ENCODE measurements around the gene MYBPC3.

The MYBPC3 gene

GRCh38 chr11:47375020-47375419, 22.5 kb upstream of the MYBPC3 start:
- TF ChIP-seq POLR2AphosphoS5 (IDR thresholded peaks at IDR 0.05; ENCODE audit: low read depth, low read length) (no peak), FOXP2 (optimal IDR thresholded peaks at IDR 0.05; ENCODE audit: borderline replicate concordance, extremely low read depth, extremely low read length, insufficient read depth) (no peak), TAF1 (IDR thresholded peaks at IDR 0.05; ENCODE audit: borderline replicate concordance, insufficient read depth, low read length) (no peak), SIN3A (IDR thresholded peaks at IDR 0.05; ENCODE audit: borderline replicate concordance, insufficient read depth, low read length) (no peak), REST (IDR thresholded peaks at IDR 0.05; ENCODE audit: insufficient read depth in 1 of 2, low read depth in 2 of 2, low read length in 2 of 2) (no peak)

- TF ChIP-seq SIN3A (IDR thresholded peaks at IDR 0.05; ENCODE audit: borderline replicate concordance, insufficient read depth, low read length) (no peak), POLR2AphosphoS5 (IDR thresholded peaks at IDR 0.05; ENCODE audit: low read depth, low read length) (no peak), FOXP2 (optimal IDR thresholded peaks at IDR 0.05; ENCODE audit: borderline replicate concordance, extremely low read depth, extremely low read length, insufficient read depth) (no peak), TAF1 (IDR thresholded peaks at IDR 0.05; ENCODE audit: borderline replicate concordance, insufficient read depth, low read length) (no peak), REST (IDR thresholded peaks at IDR 0.05; ENCODE audit: insufficient read depth in 1 of 2, low read depth in 2 of 2, low read length in 2 of 2) (no peak)
These were observed 22.2 kb upstream of the MYBPC3 start for GRCh38 chr11:47374720-47375019.

DNA sequence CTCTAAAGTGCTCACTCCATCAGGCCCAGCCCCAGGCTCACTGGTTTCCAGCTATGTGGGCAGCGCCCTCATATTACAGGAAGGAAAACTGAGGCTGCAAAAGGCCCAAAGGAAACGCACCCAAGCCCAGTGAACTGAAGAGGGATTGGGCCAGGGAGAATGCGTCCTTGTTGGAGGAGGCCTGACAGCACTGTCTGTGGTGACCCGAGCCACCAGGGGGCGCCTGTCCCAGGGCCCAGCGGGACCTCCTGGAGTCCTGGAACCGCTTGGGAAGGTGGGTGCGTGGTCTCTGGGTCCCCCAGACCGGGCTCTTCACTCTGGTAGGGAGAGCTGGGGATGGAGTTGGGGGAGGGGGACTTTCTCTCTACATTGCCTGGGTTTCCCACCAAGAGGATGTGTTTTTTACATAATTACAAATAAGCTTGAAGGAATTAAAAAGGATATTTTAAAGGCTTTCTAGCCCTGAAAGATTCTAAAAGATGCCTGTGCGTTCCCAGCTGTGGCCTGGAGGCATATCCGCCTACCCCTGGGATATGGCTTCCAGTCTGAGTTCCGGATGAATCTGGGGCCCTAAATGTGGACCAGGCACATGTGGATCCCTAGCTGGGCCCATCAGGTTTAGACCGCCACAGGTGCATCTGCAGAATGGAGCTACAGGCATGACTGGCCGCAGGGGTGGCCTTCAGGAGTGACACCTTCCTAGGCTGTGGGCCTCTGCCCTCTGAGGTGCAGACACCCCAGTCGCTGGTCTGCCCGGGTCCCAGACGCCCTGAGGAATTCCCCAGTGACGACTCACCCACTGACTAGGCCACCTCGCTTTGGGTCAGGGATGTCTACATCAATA, 21.6 kb upstream of the MYBPC3 start:
- no peak for TF ChIP-seq SIN3A (IDR thresholded peaks at IDR 0.05; ENCODE audit: borderline replicate concordance, insufficient read depth, low read length)
- no peak for TF ChIP-seq TAF1 (IDR thresholded peaks at IDR 0.05; ENCODE audit: borderline replicate concordance, insufficient read depth, low read length)
- TF ChIP-seq POLR2AphosphoS5 (IDR thresholded peaks at IDR 0.05; ENCODE audit: low read depth, low read length) = no peak
- TF ChIP-seq FOXP2 (optimal IDR thresholded peaks at IDR 0.05; ENCODE audit: borderline replicate concordance, extremely low read depth, extremely low read length, insufficient read depth) = no peak
- TF ChIP-seq REST (IDR thresholded peaks at IDR 0.05; ENCODE audit: insufficient read depth in 1 of 2, low read depth in 2 of 2, low read length in 2 of 2) = no peak

DNA sequence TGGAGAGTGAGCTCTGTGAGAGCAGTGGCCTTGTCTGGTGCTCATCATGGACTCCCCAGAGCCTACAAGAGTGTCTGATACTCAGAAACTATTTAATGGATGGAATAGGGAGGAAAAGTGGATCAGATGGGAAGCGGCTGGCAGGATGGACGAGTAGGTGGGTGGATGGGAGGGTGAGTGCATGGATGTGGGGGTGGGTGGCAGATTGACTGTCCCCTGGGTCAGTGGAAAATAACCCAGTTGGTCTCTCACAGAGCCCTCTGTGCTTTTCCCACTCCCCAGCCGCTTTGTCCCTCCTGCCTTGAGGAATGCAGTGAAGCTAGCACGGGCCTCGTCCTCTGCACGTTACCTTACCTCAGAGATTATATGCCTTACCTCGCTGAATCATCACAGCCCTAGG, 19.9 kb upstream of the MYBPC3 start:
- TF ChIP-seq POLR2AphosphoS5 (IDR thresholded peaks at IDR 0.05; ENCODE audit: low read depth, low read length) (no peak), FOXP2 (optimal IDR thresholded peaks at IDR 0.05; ENCODE audit: borderline replicate concordance, extremely low read depth, extremely low read length, insufficient read depth) (no peak), REST (IDR thresholded peaks at IDR 0.05; ENCODE audit: insufficient read depth in 1 of 2, low read depth in 2 of 2, low read length in 2 of 2) (no peak), SIN3A (IDR thresholded peaks at IDR 0.05; ENCODE audit: borderline replicate concordance, insufficient read depth, low read length) (no peak), TAF1 (IDR thresholded peaks at IDR 0.05; ENCODE audit: borderline replicate concordance, insufficient read depth, low read length) (no peak)
